GM21360 (cell line): ENCODE data around the gene SLC10A3.

ENCODE experiments used
- ATAC-seq: cut with Tn5 transposase; IDR thresholded peaks from one replicate; pipeline ENCODE4 v1.9.1; 2021; ENCODE audit warnings: mild to moderate bottlenecking, moderate library complexity; ENCODE audit not compliant: unreplicated experiment

SLC10A3 gene

DNA sequence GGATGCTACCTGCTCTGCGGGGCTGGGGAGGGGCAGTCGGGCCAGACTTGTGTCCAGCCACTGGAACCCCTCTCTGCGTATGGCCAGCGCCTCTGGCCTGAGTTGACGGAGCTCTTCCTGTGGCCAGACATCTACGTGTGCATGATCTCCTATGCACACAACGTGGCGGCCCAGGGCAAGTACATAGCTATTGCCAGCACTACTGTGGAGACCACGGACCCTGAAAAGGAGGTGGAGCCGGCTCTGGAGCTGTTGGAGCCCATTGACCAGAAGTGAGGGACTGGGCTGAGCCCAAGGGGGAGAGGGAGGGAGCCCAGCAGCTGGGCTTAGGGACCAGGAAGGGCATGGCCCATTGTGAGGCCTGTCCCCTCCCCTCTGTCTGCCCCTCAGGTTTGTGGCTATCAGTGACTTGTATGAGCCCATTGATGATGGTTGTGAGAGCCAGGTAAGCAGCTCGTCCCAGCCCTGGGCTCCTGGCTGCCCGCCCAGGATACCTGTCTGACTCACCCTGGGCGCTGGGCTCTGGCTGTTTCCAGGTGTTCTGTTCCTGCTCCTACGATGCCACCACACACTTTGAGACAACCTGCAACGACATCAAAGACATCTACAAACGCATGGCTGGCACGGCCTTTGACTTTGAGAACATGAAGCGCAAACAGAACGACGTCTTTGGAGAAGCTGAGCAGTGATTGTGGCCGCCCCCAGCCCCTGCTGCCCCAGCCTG lies 48.3 kb downstream of the SLC10A3 start:
- no peak for ATAC-seq

- no peak for ATAC-seq
These were observed 48.9 kb downstream of the SLC10A3 start for GRCh38 chrX:154441564-154441963.

DNA sequence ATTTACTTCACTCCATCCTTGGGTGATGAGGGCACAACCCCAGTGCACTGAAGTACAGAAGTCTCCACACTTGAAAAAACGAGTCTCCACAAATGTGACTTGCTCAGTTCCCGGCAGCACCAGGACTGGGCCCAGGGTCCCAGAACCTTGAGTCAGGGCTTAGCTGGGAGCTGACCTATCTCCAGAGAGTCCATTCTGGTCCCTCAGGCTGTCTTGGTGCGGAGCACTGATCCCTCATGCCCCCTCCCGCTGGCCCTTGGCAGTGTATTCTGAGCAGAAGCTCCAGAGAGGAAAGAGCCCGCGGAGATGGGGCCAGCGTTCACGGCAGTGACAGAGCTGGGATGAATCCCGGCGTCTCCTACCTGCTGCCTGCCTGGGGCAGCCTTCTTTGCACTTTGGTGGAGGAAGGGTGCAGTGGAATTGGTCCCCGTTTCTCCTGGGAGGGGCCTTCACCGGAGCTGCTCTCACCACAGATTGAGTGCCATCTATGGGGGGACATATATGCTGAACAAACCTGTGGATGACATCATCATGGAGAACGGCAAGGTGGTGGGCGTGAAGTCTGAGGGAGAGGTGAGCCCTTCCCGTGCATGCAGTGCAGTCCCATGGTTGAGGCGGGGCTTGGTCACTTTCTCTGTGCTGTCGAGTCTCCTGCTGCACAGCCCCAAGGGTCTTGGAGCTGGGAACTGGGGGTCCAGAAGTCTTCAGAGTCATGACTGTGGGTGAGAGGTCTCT lies 49.6 kb downstream of the SLC10A3 start:
- no peak for ATAC-seq

DNA sequence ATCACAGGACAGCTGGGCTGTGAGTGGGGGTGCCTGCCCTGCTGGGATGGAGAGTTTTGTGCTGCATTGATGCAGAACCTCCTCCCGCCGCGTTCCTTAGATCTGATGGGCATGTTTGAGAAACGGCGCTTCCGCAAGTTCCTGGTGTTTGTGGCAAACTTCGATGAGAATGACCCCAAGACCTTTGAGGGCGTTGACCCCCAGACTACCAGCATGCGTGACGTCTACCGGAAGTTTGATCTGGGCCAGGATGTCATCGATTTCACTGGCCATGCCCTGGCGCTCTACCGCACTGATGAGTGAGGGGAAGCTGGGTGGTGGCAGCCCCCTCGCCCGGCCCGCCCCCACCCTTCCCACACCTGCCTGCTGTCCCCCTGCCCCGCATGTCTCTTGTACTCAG lies 50.6 kb downstream of the SLC10A3 start:
- no peak for ATAC-seq

- ATAC-seq, result no peak
These were observed 52.2 kb downstream of the SLC10A3 start for GRCh38 chrX:154437971-154438893.
